ENCODE data around the gene RAB1A. TPM values are rescaled to one million over a fixed set of nuclear protein-coding genes. Genes with fewer than 3 reads are reported as not detected.
A peak's percentile ranks its signal among the peaks of the same experiment; 100 is the strongest.

The RAB1A gene
- total and polyA plus RNA-seq, 9 of the 15 experiments (the other 6 are each of a cell fraction or from before 2014, with no cell fraction given) = 43.8 to 163 (median 67.7) TPM

- TF ChIP-seq CTCFL (IDR thresholded peaks at IDR 0.05; ENCODE audit: borderline replicate concordance, insufficient read depth, low read depth, low read length, poor library complexity, severe bottlenecking) = no peak
- TF ChIP-seq SAFB (IDR thresholded peaks at IDR 0.05; ENCODE audit: borderline replicate concordance, low read depth, low read length) = no peak; the same call in 1 of the 2 replicates
- no peak for TF ChIP-seq SNAPC5 (CRISPR knock-in tag; IDR thresholded peaks at IDR 0.05)
- TF ChIP-seq KAT2B (IDR thresholded peaks at IDR 0.05; ENCODE audit: low read depth, low read length) = no peak
- TF ChIP-seq HDAC1 (IDR thresholded peaks at IDR 0.05) = peak in 1 of 2 experiments; percentile 49; a peak in 2 of 4 replicates
- TF ChIP-seq FOXO4 (CRISPR knock-in tag; IDR thresholded peaks at IDR 0.05) = peak; percentile 63; the same call in 1 of the 2 replicates
- TF ChIP-seq SNRNP70 (optimal IDR thresholded peaks at IDR 0.05; ENCODE audit: low read depth, low read length) = no peak
- no peak for TF ChIP-seq ZFP30 (CRISPR knock-in tag; IDR thresholded peaks at IDR 0.05; ENCODE audit: borderline replicate concordance)
- TF ChIP-seq ZNF282 (CRISPR knock-in tag; IDR thresholded peaks at IDR 0.05) = 0 out of 2 replicates have a peak, but pooled peaks have one; percentile 52
- TF ChIP-seq RBBP5 (IDR thresholded peaks at IDR 0.05; ENCODE audit: borderline replicate concordance, insufficient read depth, low read length, poor library complexity, severe bottlenecking) = no peak
- TF ChIP-seq ZFP36 (IDR thresholded peaks at IDR 0.05; ENCODE audit: low read depth, low read length, partially characterized antibody) = no peak
- no peak for TF ChIP-seq ZFPM2 (CRISPR knock-in tag; IDR thresholded peaks at IDR 0.05)
- TF ChIP-seq MEIS2 (IDR thresholded peaks at IDR 0.05; ENCODE audit: partially characterized antibody) = no peak
- no peak for TF ChIP-seq LARP7 (IDR thresholded peaks at IDR 0.05)
- no peak for TF ChIP-seq ILK (tag; IDR thresholded peaks at IDR 0.05; ENCODE audit: borderline replicate concordance, low read depth)
- TF ChIP-seq CHD4 (IDR thresholded peaks at IDR 0.05; ENCODE audit: insufficient read depth, insufficient replicate concordance, low read depth, low read length, poor library complexity, severe bottlenecking) = no peak
- TF ChIP-seq ZNF217 (CRISPR knock-in tag; IDR thresholded peaks at IDR 0.05) = no peak
- 0 out of 2 replicates have a peak, but pooled peaks have one; percentile 39 for TF ChIP-seq XRCC5 (IDR thresholded peaks at IDR 0.05; ENCODE audit: low read depth, low read length)
- peak; percentile 71 for TF ChIP-seq EGR1 (conservative IDR thresholded peaks at IDR 0.05)
- no peak for TF ChIP-seq TCF7 (IDR thresholded peaks at IDR 0.05; ENCODE audit: borderline replicate concordance)
- 0 out of 2 replicates have a peak, but pooled peaks have one; percentile 24 for TF ChIP-seq ZNF444 (CRISPR knock-in tag; IDR thresholded peaks at IDR 0.05)
- no peak for TF ChIP-seq ZNF316 (IDR thresholded peaks at IDR 0.05)
- TF ChIP-seq, protein P1, sequence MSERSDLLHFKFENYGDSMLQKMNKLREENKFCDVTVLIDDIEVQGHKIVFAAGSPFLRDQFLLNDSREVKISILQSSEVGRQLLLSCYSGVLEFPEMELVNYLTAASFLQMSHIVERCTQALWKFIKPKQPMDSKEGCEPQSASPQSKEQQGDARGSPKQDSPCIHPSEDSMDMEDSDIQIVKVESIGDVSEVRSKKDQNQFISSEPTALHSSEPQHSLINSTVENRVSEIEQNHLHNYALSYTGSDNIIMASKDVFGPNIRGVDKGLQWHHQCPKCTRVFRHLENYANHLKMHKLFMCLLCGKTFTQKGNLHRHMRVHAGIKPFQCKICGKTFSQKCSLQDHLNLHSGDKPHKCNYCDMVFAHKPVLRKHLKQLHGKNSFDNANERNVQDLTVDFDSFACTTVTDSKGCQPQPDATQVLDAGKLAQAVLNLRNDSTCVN (CRISPR knock-in tag; IDR thresholded peaks at IDR 0.05) = no peak
- no peak for TF ChIP-seq TEAD2 (tag; IDR thresholded peaks at IDR 0.05)
Observed at GRCh38 chr2:65056215-65057053, 73.5 kb downstream of the RAB1A start, which contains the start of gene CEP68 (continued).

Data from K562 (cell line).